ENCODE results near the gene DLEC1.

- TF ChIP-seq CTCF (IDR thresholded peaks at IDR 0.05) = no peak
- TF ChIP-seq POLR2A (IDR thresholded peaks at IDR 0.05) = peak; percentile 13
- no peak for TF ChIP-seq POLR2AphosphoS5 (IDR thresholded peaks at IDR 0.05)
These were observed 75.3 kb downstream of the DLEC1 start for GRCh38 chr3:38114052-38114874.
